ENCODE data around the gene PLEKHM1. TPM values are rescaled to one million over a fixed set of nuclear protein-coding genes. Genes with fewer than 3 reads are reported as not detected.

PLEKHM1 gene
- total and polyA plus RNA-seq, 2 of the 13 experiments (the other 11 are each of a cell fraction or from before 2014, with no cell fraction given): 7.6 to 13.5 TPM

GRCh38 chr17:45428931-45429338, 61.6 kb downstream of the PLEKHM1 start:
- Histone ChIP-seq H3K79me2 (ENCODE audit: insufficient read depth, low read length) (peaks cover 13% of the 10 kb centered on the region), H3K9me3 (ENCODE audit: low read length) (no peaks in the 10 kb centered on the region), H4K20me1 (ENCODE audit: insufficient read depth, low read length) (0 out of 2 replicates have a peak, but pooled peaks cover 4% of the 10 kb centered on the region), H3K4me3 (replicated peaks in 1 of 3; ENCODE audit: insufficient read depth in 1 of 3, low read depth in 2 of 3, low read length in 3 of 3) (peak overlapping the region; percentile 42 to 82 (median 48); a peak in 5 of 6 replicates), H3K4me2 (ENCODE audit: low read depth, low read length) (peak overlapping the region; percentile 93), H3K4me1 (ENCODE audit: insufficient read depth, low read length) (peaks cover 65% of the 10 kb centered on the region), H3K36me3 (replicated peaks in 1 of 2; ENCODE audit: control insufficient read depth in 1 of 2, insufficient read depth in 2 of 2, low read length in 2 of 2) (no peaks in the 10 kb centered on the region), H3K27me3 (ENCODE audit: control insufficient read depth in 1 of 2, insufficient read depth in 2 of 2, low read length in 2 of 2) (peaks cover 2 to 43% of the 10 kb centered on the region in 2 experiments; a peak in 4 of 5 replicates), H2AFZ (ENCODE audit: low read length) (no peak overlapping the region), H3K9ac (ENCODE audit: insufficient read depth, low read depth, low read length) (no peak overlapping the region), H3K27ac (ENCODE audit: extremely low read length, insufficient read depth, low read length) (no peak overlapping the region)
- no TSS peak for BruUV-seq (replicated peaks)
- in situ Hi-C loops (cut with HindIII; ENCODE audit: extremely low pct_ligation_motif_present, low pct_unique_long_range_greater_than_20kb): no loop called here
- FAIRE-seq: no peak
- ATAC-seq: no peak
- ChIA-PET POLR2A (interaction anchor here (5.8 kb wide), 1 partner anchor 21 kb away, joined by 79 read pairs; no protein-coding TSS in a partner anchor), CTCF (ENCODE audit: low intra/inter-chr PET ratio, low total read pairs) (interaction anchor here (2.3 kb wide), 1 partner anchor 34 kb away, joined by 11 read pairs; no protein-coding TSS in a partner anchor)
- no peak for DNase-seq (ENCODE audit: low spot score)
- TF ChIP-seq ZNF343 (CRISPR knock-in tag; IDR thresholded peaks at IDR 0.05) (no peak), HOXA5 (CRISPR knock-in tag; IDR thresholded peaks at IDR 0.05) (0 out of 2 replicates have a peak, but pooled peaks have one; percentile 11), ZNF615 (CRISPR knock-in tag; IDR thresholded peaks at IDR 0.05; ENCODE audit: borderline replicate concordance) (0 out of 2 replicates have a peak, but pooled peaks have one; percentile 23), SAP130 (CRISPR knock-in tag; IDR thresholded peaks at IDR 0.05; ENCODE audit: low read depth) (0 out of 2 replicates have a peak, but pooled peaks have one; percentile 15), TFAP4 (IDR thresholded peaks at IDR 0.05; ENCODE audit: borderline replicate concordance, low read depth) (peak; percentile 48; the same call in 1 of the 2 replicates), ZNF569 (CRISPR knock-in tag; IDR thresholded peaks at IDR 0.05; ENCODE audit: borderline replicate concordance) (no peak), TEF (CRISPR knock-in tag; IDR thresholded peaks at IDR 0.05) (peak; percentile 65; the same call in 1 of the 2 replicates)
- intact Hi-C loops (cut with micrococcal nuclease; ENCODE audit: unreplicated experiment): loop anchor here (5.0 kb wide), 1 partner anchor 377 kb away; the partner anchor contains the start of gene DCAKD
- WGBS (ENCODE audit: low lambda C conversion rate): 7% methylated on average over 15 of the region's 15 CpGs
